Activated CD8-positive, alpha-beta memory T cell treated with anti-CD3 and anti-CD28 coated beads, Interleukin-2, amount 50 U/mL, for 48 hours (primary cell): ENCODE results near the gene ZCWPW1.
"Not testable (repeated sequence)": the region's sequence is repeated elsewhere in the genome, so short reads cannot be mapped to it uniquely, and the experiment has no call there.

Experiments used
- DNase-seq: peaks from one replicate; pipeline ENCODE4 v3.0.0-alpha.2; 2020

Gene ZCWPW1

DNA sequence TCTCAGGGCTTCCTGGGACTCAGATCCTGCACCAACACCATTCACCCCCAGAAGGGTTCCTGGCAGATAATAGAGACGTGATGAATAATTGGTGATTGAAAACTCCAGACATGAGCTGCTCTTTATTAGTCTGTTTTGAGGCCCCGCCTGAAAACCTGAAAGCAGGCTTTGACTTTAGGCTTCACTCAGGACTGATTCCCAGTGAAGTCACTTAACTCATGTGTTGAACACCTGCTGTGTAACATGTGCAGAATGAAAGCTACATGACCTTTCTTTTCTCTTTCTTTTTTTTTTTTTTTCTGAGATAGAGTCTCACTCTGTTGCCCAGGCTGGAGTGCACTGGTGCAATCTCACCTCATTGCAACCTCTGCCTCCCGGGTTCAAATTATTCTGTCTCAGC is 26.7 kb upstream of the ZCWPW1 start:
- DNase-seq, result no peak

- DNase-seq, result not testable (repeated sequence)
Measured at GRCh38 chr7:100453854-100454253, 25.4 kb upstream of the ZCWPW1 start.

- no peak for DNase-seq
Measured at GRCh38 chr7:100452513-100452912, 24.0 kb upstream of the ZCWPW1 start.

- no peak for DNase-seq
Measured at GRCh38 chr7:100449190-100449795, 20.8 kb upstream of the ZCWPW1 start.

GRCh38 chr7:100447363-100447762 is 18.9 kb upstream of the ZCWPW1 start:
- DNase-seq, result not testable (repeated sequence)

DNA sequence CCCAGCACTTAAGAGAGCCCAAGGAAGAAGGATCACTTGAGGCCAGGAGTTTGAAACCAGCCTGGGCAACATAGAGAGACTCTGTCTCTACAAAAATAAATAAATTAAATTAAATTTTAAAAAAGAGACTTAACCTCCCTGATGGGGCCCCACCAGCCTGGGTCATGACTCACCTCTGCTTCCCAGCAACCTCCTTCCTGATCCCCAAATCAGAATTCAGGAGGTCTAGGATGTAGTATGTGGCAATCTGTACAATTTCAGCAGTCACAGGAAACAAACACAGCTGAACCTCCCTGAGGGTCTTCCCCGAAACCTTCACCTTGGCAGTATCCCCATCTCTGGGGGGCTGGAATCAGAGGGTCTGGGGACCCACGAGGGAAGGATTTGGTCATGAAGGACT is 17.5 kb upstream of the ZCWPW1 start:
- DNase-seq, result no peak

- DNase-seq, result no peak
Measured at GRCh38 chr7:100444311-100445278, 16.1 kb upstream of the ZCWPW1 start.

DNA sequence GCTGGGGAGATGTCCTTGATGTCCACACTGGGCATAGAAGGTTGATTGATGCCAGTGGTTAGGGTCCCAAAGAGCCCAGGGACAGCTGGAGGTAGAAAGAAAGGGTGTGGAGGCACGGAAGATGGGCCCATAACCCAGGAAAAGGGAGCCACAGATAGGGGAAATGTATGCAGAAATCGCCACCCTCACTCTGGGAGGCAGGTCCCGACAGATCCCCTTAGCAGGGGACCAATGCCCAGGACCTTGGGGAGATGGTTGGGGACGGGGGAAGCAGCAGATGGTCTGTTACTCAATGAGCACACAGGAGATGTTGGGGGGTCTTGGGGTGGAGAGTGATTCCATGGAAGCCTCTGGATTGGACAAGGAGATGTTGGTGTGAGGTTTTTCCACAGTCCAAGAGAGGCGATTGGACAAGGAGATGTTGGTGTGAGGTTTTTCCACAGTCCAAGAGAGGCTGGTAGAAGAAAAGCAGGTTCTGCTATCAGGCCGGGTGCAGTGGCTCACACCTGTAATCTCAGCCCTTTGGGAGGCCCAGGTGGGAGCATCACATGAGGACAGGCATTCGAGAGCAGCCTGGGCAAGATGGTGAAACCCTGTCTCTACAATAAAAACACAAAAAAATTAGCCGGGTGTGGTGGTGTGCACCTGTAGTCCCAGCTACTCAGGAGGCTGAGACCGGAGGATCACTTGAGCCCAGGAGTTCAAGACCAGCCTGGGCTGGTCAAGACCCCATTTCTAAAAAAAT is 14.8 kb upstream of the ZCWPW1 start:
- no peak for DNase-seq

- no peak for DNase-seq
Measured at GRCh38 chr7:100441641-100442535, 13.4 kb upstream of the ZCWPW1 start.

- DNase-seq, result peak; percentile 25
Measured at GRCh38 chr7:100439244-100439643, 10.7 kb upstream of the ZCWPW1 start.

- peak; percentile 29 for DNase-seq
Measured at GRCh38 chr7:100438731-100439130, 10.2 kb upstream of the ZCWPW1 start.

DNA sequence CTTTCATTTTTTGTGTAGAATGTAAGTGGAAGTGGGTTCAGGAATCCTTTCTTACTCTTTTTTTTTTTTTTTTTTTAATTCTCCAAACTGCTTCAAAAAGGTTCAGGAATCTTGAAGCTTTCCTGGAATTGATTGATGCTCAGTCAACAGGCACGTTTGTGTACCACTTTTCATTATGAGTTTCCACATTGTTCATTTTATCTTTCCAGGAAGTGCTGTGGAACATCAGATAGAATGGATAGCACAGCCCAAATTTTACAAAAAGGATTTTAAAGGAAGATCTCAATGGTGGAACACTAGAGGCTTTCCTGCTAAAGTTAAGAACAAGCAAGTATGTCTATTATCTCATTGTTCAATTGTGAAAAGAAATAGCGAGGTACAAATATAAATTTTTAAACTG is 9.7 kb upstream of the ZCWPW1 start:
- no peak for DNase-seq

- no peak for DNase-seq
Measured at GRCh38 chr7:100437150-100438100, 8.9 kb upstream of the ZCWPW1 start.

- DNase-seq, result peak; percentile 78
Measured at GRCh38 chr7:100435401-100436304, 7.2 kb upstream of the ZCWPW1 start.

DNA sequence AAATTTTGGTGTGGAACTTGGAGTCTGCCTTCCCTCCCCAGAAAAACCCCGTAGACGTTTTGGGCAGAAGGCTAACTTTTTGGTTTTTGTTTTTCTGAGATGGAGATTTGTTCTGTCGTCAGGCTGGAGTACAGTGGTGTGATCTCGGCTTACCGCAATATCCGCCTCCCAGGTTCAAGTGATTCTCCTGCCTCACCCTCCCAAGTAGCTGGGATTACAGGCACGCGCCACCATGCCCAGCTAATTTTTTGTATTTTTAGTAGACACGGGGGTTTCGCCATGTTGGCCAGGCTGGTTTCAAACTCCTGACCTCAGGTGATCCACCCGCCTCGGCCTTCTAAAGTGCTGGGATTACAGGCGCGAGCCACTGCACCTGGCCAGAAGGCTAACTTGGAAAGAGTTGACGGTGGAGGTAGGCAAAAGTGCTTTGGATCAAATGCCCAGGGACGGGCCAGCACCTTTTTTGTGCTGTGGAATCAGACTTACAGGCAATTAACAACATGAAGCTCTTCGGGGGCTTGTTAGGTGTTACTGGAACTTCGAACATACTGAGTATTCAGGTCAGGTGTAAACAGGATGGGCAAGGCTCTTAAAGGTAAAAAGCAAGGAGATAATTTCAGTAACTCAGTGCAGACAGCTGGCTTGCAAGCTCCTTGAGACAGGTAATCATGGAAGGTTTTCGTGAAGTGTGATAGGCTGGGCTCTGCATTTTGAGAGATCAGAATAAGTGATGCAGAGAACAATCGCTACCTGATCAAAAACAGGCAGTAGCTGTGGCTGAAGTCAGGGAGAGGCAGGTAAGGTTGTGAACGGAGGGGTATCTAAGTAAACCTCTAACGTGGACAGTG is 6.0 kb upstream of the ZCWPW1 start:
- DNase-seq, result no peak

- DNase-seq, result no peak
Measured at GRCh38 chr7:100433592-100434296, 5.2 kb upstream of the ZCWPW1 start.

DNA sequence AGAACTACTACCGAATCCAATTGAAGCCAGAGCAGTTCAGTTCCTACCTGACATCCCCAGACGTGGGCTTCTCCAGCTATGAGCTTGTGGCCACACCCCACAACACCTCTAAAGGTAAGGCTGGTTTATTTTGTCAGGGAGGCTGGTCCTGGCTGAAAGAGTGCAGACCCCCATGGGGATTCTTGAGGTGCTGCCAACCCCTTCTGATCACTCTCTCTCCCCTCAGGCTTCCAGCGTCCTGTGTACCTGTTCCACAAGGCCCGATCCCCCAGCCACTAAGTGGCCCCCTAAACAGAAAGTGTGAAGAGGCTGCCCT is 4.7 kb upstream of the ZCWPW1 start:
- no peak for DNase-seq

DNA sequence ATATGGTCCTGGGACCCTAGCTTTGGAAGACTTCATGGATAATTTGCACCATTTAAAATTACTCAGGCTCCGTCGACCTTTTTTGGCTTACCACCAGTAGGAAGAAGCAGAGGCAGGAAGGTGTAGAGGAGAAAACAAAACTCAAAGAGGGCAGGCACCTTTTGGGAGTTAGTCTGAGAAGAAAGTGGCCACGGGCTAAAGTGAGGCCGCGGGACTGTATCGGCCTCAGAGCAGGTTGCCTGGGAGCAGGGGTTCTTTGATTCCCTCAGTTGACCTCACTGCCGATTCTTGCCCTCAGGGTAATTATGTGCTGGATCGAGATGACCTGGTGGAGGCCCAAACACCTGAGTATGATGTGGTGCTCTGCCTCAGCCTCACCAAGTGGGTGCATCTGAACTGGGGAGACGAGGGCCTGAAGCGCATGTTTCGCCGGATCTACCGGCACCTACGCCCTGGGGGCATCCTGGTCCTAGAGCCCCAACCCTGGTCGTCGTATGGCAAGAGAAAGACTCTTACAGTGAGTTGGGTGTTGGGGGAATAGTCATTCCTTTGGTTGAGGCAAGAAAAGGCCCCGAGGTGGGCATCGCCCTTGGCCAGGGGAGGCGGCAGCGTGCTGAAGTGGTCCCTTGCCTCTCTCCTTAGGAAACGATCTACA is 4.2 kb upstream of the ZCWPW1 start:
- DNase-seq, result no peak
